Muscle of leg (tissue), 16 donors: ENCODE data around the gene PGLYRP3. TPM values are rescaled to one million over a fixed set of nuclear protein-coding genes. Genes with fewer than 3 reads are reported as not detected.
A peak's percentile ranks its signal among the peaks of the same experiment; 100 is the strongest.

Experiments
- DNase-seq: peaks from one replicate; pipeline ENCODE4 v3.0.0; 2013
- H3K27ac ChIP-seq: one replicate; pipeline ENCODE4 v1.5.1; 2013; ENCODE audit warnings: mild to moderate bottlenecking, low read length, control low read depth
- H3K27me3 ChIP-seq: one replicate; pipeline ENCODE4 v1.6.1; 2013; ENCODE audit warnings: low read length; ENCODE audit not compliant: control insufficient read depth, insufficient read depth
- H3K36me3 ChIP-seq: one replicate; pipeline ENCODE4 v1.6.1; 2013; ENCODE audit warnings: low read length; ENCODE audit not compliant: control insufficient read depth, insufficient read depth
- H3K4me1 ChIP-seq: one replicate; pipeline ENCODE4 v1.6.1; 2013; ENCODE audit warnings: low read length; ENCODE audit not compliant: control insufficient read depth, insufficient read depth
- H3K4me3 ChIP-seq: one replicate; pipeline ENCODE4 v1.5.1; 2013; ENCODE audit warnings: low read length, control low read depth
- H3K9me3 ChIP-seq: replicated peaks from 2 replicates; pipeline ENCODE4 v1.6.1; 2013; ENCODE audit warnings: low read depth, low read length; ENCODE audit not compliant: control insufficient read depth
- WGBS: methylation state at CpG from one replicate; pipeline ENCODE4 v1.1.5; 2013; ENCODE audit warnings: missing lambda C conversion rate; ENCODE audit not compliant: insufficient coverage; 5-methylcytosine and 5-hydroxymethylcytosine counted together
- long read RNA-seq, 11 donors: transcript quantifications; one replicate each; lab custom pipeline, GENCODE V29; 2026
- polyA plus RNA-seq, 8 donors: library from polyadenylated mRNA; unstranded; fragments of 120-200 nt; gene quantifications; one replicate each; pipeline versions ENCODE4 v1.2.1 to v1.2.3, GENCODE V29; 2013; ENCODE audit warnings: inconsistent platforms in 1 of 8, low replicate concordance in 1 of 8; ENCODE audit not compliant: insufficient read length in 8 of 8, insufficient read depth in 1 of 8
- total RNA-seq: library from RNA; stranded (reverse); fragments of 120-200 nt; gene quantifications from one replicate; pipeline ENCODE4 v1.2.4, GENCODE V29; 2013

The PGLYRP3 gene, protein sequence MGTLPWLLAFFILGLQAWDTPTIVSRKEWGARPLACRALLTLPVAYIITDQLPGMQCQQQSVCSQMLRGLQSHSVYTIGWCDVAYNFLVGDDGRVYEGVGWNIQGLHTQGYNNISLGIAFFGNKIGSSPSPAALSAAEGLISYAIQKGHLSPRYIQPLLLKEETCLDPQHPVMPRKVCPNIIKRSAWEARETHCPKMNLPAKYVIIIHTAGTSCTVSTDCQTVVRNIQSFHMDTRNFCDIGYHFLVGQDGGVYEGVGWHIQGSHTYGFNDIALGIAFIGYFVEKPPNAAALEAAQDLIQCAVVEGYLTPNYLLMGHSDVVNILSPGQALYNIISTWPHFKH
- not detected for total RNA-seq
- under 1 TPM in 1 of 8 donors, not detected in 7; 0.56 TPM for polyA plus RNA-seq
- long read RNA-seq, donor 1 = 0 reads
- long read RNA-seq, donor 2 = 0 reads
- long read RNA-seq, donor 3 = 0 reads
- long read RNA-seq, donor 4 = 0 reads
- long read RNA-seq, donor 5 = 0 reads
- long read RNA-seq, donor 6 = 0 reads
- long read RNA-seq, donor 7 = 0 reads
- long read RNA-seq, donor 8 = 0 reads
- long read RNA-seq, donor 9 = 0 reads
- long read RNA-seq, donor 10 = 0 reads
- long read RNA-seq, donor 11 = 0 reads

DNA sequence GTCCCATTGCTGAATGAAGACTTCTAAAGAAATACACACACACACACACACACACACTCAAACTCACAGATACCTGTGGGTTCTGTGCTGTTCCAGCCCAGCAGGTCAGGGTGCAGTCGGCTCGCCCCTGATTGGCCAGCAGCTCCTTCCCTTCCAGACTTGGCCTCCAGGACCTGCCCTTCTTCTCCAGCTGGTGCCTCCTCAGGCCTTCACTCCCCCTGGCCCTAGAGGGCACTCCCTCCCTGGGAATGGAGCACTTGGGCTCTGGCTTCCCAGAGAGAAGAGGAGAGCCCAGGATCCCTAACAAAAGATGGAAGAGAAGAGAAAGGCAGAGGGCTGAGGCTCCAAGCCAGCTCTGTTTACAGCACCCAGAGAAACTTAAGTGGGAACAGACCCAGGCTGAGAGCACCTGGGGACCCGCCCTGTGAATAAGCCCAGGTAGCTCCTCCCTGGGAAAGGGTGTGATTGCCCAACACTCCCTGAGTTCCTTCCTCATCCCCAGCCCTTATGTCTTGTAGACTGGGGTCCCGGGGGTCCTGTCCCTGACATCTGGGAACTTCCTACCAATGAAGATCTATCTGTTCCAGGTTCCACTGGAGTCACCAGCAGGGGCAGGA is at the start of gene PGLYRP3:
Gene PGLYRP3 (minus strand): TSS at position 383 of the 617 bp plus-strand sequence. CDS start 2,287 bp downstream, outside the sequence.
- DNase-seq = no peak
- 73% methylated on average over 3 of the region's 4 CpGs for WGBS

DNA sequence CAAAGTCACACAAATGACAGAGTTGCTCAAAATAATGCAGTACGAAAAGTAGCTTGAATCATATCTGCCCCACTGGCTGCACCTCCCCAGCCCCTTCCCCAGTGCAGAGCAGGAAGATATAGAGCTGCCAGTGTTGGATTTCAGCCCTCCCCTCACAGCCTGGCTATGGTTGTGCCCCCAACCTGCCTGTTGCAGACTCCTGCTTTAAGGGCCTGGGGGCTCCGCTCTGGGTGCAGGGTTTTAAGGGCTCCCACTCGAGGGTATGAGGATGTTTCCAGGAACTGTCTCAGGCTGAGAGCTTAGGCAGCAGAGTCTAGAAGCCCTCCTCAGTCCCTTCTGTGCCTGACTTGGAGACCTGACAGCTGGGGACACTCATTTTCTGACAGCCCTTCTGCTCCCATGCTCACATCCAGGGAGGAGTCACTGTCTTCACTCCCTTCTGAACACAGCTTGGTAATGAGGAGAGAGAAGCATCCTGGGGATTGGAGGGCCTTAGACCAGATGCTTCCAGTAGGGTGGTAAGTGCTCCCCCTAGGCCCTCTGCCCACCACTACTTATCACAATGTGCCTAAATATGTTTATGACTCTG is 49.5 kb upstream of the PGLYRP3 start:
- 63% methylated on average over 2 of the region's 3 CpGs for WGBS
- no peak overlapping the region for H3K27ac ChIP-seq
- no peaks in the 10 kb centered on the region for H3K9me3 ChIP-seq
- H3K4me3 ChIP-seq = no peak overlapping the region
- H3K36me3 ChIP-seq = no peaks in the 10 kb centered on the region
- no peak for DNase-seq
- H3K27me3 ChIP-seq = peaks cover 4% of the 10 kb centered on the region
- H3K4me1 ChIP-seq = no peaks in the 10 kb centered on the region

More for the DNA sequence above, at the start of gene PGLYRP3:
- no peaks in the 10 kb centered on the region for H3K4me1 ChIP-seq
- H3K36me3 ChIP-seq = no peaks in the 10 kb centered on the region
- no peak within 1 kb of the TSS for H3K27ac ChIP-seq
- no peaks in the 10 kb centered on the region for H3K27me3 ChIP-seq
- no peak within 1 kb of the TSS for H3K4me3 ChIP-seq
- no peaks in the 10 kb centered on the region for H3K9me3 ChIP-seq

DNA sequence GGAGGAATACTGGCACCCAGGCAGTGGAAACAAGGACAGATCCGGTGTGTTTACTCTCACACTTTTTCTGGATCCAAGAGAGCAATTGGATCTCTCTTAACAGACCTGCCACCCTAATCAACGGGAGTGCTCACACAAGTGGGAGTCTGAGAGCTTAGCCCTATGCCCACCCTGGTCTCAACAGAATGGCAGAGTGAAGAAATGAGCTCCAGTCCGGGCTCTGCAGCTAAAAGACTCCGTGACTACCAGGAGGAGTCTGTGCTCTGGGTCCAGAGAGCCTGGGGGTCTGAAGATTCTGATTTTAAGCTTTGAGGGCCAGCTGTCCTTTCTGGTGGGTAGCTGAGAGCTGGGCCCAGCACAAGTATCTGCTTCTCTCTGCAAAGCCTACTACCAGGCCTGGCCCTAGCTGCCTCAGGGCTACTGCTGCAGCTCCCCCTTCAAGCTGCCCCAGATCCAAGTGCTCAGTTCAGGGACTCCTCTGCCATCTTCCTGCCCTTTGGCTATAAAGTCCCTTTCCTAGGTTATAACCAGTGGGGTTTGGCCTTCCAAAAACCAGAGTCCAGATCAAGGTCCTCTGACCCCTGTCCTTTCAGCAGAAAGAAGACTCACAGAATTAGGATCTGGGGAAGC is 48.8 kb upstream of the PGLYRP3 start:
- Histone ChIP-seq H3K4me1 (no peaks in the 10 kb centered on the region), H3K36me3 (no peaks in the 10 kb centered on the region), H3K9me3 (no peaks in the 10 kb centered on the region), H3K27me3 (peaks cover 4% of the 10 kb centered on the region), H3K4me3 (no peak overlapping the region), H3K27ac (no peak overlapping the region)
- no peak for DNase-seq
- 78% methylated on average over 2 of the region's 4 CpGs for WGBS

DNA sequence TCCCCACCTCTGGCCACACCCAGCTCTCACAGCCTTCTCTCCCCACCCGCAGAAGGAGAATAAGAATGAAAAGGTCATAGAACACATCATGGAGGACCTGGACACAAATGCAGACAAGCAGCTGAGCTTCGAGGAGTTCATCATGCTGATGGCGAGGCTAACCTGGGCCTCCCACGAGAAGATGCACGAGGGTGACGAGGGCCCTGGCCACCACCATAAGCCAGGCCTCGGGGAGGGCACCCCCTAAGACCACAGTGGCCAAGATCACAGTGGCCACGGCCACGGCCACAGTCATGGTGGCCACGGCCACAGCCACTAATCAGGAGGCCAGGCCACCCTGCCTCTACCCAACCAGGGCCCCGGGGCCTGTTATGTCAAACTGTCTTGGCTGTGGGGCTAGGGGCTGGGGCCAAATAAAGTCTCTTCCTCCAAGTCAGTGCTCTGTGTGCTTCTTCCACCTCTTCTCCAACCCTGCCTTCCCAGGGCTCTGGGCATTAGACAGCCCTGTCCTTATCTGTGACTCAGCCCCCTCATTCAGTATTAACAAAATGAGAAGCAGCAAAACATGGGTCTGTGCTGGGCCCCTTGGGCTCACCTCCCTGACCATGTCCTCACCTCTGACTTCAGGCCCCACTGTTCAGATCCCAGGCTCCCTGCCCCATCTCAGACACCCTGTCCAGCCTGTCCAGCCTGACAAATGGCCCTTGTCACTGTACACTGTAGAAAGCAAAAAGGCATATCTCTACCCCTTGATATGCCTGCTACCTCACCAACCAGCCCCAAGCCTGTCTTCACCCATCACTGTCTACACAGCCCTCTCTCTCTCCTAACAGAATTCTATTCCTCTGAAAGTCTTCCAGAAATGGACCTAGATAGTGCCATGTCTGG is 48.1 kb upstream of the PGLYRP3 start:
- whole genome bisulfite sequencing = 90% methylated on average over 8 of the region's 11 CpGs
- H3K27me3 ChIP-seq = peaks cover 4% of the 10 kb centered on the region
- no peak overlapping the region for H3K27ac ChIP-seq
- no peaks in the 10 kb centered on the region for H3K36me3 ChIP-seq
- no peaks in the 10 kb centered on the region for H3K9me3 ChIP-seq
- H3K4me3 ChIP-seq = no peak overlapping the region
- no peak for DNase-seq
- no peaks in the 10 kb centered on the region for H3K4me1 ChIP-seq

DNA sequence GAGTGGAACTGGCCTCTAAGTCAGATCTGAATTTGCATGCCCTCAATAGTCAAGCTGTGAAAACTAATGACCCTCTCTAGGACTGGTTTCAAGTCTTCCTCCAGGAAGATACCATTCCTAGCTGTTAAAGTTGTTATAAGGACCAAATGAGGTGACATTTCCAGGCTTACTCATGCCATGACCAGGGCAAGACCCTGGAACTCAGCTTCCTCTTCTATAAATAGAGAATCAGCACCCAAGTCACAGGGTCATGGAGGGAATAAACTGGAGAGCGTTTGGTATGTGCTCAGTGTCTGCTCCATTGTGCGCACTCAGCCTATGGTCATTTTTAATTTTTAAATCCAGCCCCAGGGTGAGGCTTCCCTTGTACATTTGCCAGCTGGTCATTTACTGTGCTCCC is 47.4 kb upstream of the PGLYRP3 start:
- DNase-seq = peak; percentile 24
- Histone ChIP-seq H3K4me1 (no peaks in the 10 kb centered on the region), H3K27ac (no peak overlapping the region), H3K9me3 (no peaks in the 10 kb centered on the region), H3K4me3 (no peak overlapping the region), H3K27me3 (peaks cover 4% of the 10 kb centered on the region), H3K36me3 (no peaks in the 10 kb centered on the region)
- WGBS = no CpG with 5 or more reads among the region's 2 CpGs

DNA sequence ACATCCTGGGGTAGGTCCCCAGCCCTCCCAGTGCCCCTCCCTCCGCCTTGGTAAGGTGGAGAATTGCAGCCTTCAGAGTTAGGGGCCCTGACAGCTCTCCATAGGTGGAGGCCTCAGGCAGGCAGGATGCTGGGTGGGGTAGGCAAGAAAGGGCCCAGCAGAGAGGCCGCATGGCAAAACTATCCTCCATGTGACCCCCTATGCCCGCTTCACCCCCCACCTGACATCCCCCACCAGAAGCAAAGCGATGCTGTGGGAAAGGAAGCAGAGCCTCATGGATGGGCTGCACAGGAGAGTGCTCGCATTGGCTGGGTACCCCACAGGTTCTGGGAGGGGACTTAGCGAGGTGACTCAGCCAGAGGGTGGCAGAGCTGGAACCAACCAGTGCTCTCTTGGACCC is 46.5 kb upstream of the PGLYRP3 start:
- H3K4me3 ChIP-seq = no peak overlapping the region
- H3K4me1 ChIP-seq = no peaks in the 10 kb centered on the region
- 94% methylated on average over 3 of the region's 6 CpGs for WGBS

DNA sequence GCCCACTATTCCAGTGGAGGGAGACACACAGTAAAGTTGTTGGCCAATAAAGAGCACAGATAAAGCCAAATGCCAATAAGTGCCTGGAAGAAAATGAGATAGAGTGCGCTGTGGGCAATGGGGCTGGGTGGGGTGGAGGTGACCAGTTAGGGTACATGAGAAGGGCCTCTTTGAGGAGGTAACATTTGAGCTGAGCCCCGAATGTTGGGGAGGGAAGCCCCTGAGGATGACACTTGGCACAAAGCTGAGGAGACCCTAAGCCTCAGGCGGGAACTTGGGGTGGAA is 45.9 kb upstream of the PGLYRP3 start:
- no peak overlapping the region for H3K4me3 ChIP-seq
- no peak for DNase-seq
- WGBS = 78% methylated on average over 3 of the region's 3 CpGs
- peaks cover 2% of the 10 kb centered on the region for H3K27me3 ChIP-seq
- no peaks in the 10 kb centered on the region for H3K9me3 ChIP-seq
- no peaks in the 10 kb centered on the region for H3K4me1 ChIP-seq
- peak overlapping the region; percentile 29 for H3K27ac ChIP-seq
- H3K36me3 ChIP-seq = no peaks in the 10 kb centered on the region

More for the DNA sequence above, 46.5 kb upstream of the PGLYRP3 start:
- no peaks in the 10 kb centered on the region for H3K9me3 ChIP-seq
- H3K36me3 ChIP-seq = no peaks in the 10 kb centered on the region
- DNase-seq = no peak
- peaks cover 2% of the 10 kb centered on the region for H3K27me3 ChIP-seq
- H3K27ac ChIP-seq = no peak overlapping the region

DNA sequence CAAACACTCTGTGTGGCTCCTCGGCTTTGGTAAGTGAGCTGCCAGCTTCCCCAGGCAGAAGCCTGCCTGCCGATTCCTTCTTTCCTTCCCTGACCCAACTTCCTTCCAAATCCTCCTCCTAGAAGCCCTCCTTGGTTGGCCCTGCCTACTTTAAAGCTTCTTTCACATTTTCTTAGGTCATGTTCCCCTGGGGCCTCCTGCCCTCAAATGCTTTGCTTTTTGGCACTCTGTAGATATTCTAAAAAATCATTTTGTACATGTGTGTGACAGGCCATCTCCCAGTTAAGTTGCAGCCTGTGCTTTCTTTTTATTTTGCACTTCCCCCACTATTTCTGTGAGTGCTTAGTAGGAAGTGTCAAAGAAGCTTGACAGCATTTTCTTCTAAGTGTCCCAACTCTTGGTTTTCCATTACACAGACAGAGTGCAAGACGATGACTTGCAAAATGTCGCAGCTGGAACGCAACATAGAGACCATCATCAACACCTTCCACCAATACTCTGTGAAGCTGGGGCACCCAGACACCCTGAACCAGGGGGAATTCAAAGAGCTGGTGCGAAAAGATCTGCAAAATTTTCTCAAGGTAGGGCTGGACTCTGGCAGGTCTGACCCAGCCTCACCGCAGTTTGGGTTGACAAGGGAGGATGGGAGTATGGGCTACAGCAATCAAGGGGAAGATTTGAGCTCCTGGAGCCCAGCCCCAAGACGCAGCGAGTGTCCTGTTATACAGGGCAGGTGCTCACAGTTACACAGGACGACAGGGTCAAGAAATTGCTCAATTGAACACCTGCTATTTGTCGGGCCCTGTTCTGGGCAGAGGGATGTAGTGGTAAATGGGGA is 45.3 kb upstream of the PGLYRP3 start, which contains the start of gene S100A9:
Gene S100A9 (plus strand): TSS at position 2 of the 838 bp plus-strand sequence. CDS start 430 bp downstream, at position 432.
- no peak within 1 kb of the TSS for H3K4me3 ChIP-seq
- 72% methylated on average over 11 of the region's 11 CpGs for WGBS
- no peaks in the 10 kb centered on the region for H3K4me1 ChIP-seq
- peak; percentile 58 for DNase-seq
- peak within 1 kb of the TSS; percentile 35 for H3K27ac ChIP-seq
- no peaks in the 10 kb centered on the region for H3K27me3 ChIP-seq
- H3K36me3 ChIP-seq = no peaks in the 10 kb centered on the region
- no peaks in the 10 kb centered on the region for H3K9me3 ChIP-seq
